Sigmoid colon (tissue), 7 donors: Measurements from ENCODE around the gene PRSS37. TPM values are rescaled to one million over a fixed set of nuclear protein-coding genes. Genes with fewer than 3 reads are reported as not detected.

Source experiments
- DNase-seq: peaks from one replicate; pipeline ENCODE4 v3.0.0-alpha.2; 2019
- H3K27ac ChIP-seq, 4 donors: fragments of 200-600 bp; sonication (generic); one replicate each; pipeline ENCODE4 v1.5.1; 2016 to 2019; ENCODE audit warnings: mild to moderate bottlenecking in 1 of 4
- H3K27me3 ChIP-seq, 3 donors: fragments of 200-600 bp; sonication (generic); one replicate each; pipeline ENCODE4 v1.5.1; 2019; ENCODE audit warnings: mild to moderate bottlenecking in 1 of 3
- H3K36me3 ChIP-seq, 4 donors: fragments of 200-600 bp; sonication (generic); one replicate each; pipeline ENCODE4 v1.5.1; 2016 to 2019
- H3K4me1 ChIP-seq, 4 donors: fragments of 200-600 bp; sonication (generic); one replicate each; pipeline ENCODE4 v1.5.1; 2017 to 2019
- H3K4me3 ChIP-seq, 4 donors: fragments of 200-600 bp; sonication (generic); one replicate each; pipeline ENCODE4 v1.5.1; 2017 to 2019; ENCODE audit warnings: mild to moderate bottlenecking in 2 of 4, moderate library complexity in 1 of 4
- H3K9me3 ChIP-seq, 4 donors: fragments of 200-600 bp in 3 of 4; sonication (generic) in 3 of 4; one replicate each; pipeline versions ENCODE4 v1.5.1 to v1.6.1; 2013 to 2019
- CTCF ChIP-seq, 4 experiments: fragments of 450-650 bp in 3 of 4; fragments of 200-600 bp in 1 of 4; IDR thresholded peaks; one replicate each; pipeline ENCODE4 v1.5.1; 2016 to 2019; ENCODE audit warnings: antibody characterized with exemption in 4 of 4, mild to moderate bottlenecking in 3 of 4, moderate library complexity in 2 of 4
- EP300 ChIP-seq, 4 donors: sonication (generic); formaldehyde crosslinking; IDR thresholded peaks; one replicate each; pipeline ENCODE4 v1.6.1; 2017; ENCODE audit warnings: antibody characterized with exemption in 4 of 4
- POLR2A ChIP-seq, 2 donors: fragments of 450-650 bp; IDR thresholded peaks; one replicate each; pipeline ENCODE4 v1.6.1; 2016; ENCODE audit warnings: antibody characterized with exemption in 2 of 2, mild to moderate bottlenecking in 2 of 2, moderate library complexity in 2 of 2
- POLR2AphosphoS5 ChIP-seq, 4 donors: sonication (generic); formaldehyde crosslinking; IDR thresholded peaks; one replicate each; pipeline ENCODE4 v1.6.1; 2017; ENCODE audit warnings: antibody characterized with exemption in 4 of 4
- WGBS, 2 donors: extraction: QIAGEN DNeasy Blood & Tissue Kit; methylation state at CpG; one replicate each; pipeline ENCODE4 v1.1.7; 2013; 5-methylcytosine and 5-hydroxymethylcytosine counted together
- intact Hi-C: fragments of 100-400 bp; cut with DNase I; formaldehyde crosslinking; loops from one replicate; pipeline ENCODE4 v1.15.1; 2023
- polyA plus RNA-seq, 3 donors: library from polyadenylated mRNA; stranded (reverse); fragments of 200-250 nt; gene quantifications; one replicate each; pipeline ENCODE4 v1.2.3, GENCODE V29; 2013
- total RNA-seq, 4 donors: library from RNA; depleted of rRNA; stranded (reverse); fragments of >200 nt; gene quantifications; one replicate each; pipeline ENCODE4 v1.1.0, GENCODE V29; 2016
- donor health status: healthy with polysubstance abuse.
- donor health status: Bipolar disorder and iron deficiency.
- donor health status: healthy.

PRSS37 gene, protein sequence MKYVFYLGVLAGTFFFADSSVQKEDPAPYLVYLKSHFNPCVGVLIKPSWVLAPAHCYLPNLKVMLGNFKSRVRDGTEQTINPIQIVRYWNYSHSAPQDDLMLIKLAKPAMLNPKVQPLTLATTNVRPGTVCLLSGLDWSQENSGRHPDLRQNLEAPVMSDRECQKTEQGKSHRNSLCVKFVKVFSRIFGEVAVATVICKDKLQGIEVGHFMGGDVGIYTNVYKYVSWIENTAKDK
- total RNA-seq, result not detected
- polyA plus RNA-seq, result not detected

DNA sequence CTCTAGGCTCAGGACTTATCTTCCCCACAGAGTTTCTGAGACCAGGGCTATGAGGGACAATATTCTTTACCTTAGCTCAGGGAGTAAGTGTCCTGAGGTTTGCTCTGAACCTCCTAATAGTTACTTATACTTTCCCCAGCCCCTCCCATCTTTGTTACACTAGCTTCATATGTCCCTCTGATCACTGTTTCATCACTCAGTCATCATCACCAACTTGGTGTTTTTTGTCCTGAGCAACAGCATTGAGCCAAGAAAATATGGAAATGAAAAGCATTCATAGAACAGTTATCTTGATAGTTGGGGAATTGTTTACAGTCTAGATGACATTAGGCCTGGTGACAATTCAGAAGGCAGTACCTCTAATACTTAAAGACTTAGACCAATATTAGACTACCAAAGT is at the start of gene PRSS37:
Gene PRSS37 (minus strand): TSS at position 101 of the 400 bp plus-strand sequence. CDS start 436 bp downstream, outside the sequence.
- Histone ChIP-seq H3K27me3 (no peaks in the 10 kb centered on the region), H3K36me3 (no peaks in the 10 kb centered on the region), H3K4me3 (no peak within 1 kb of the TSS), H3K9me3 (no peaks in the 10 kb centered on the region), H3K27ac (no peak within 1 kb of the TSS), H3K4me1 (no peaks in the 10 kb centered on the region)
- no peak for TF ChIP-seq POLR2A (IDR thresholded peaks at IDR 0.05)
- no peak for TF ChIP-seq EP300 (IDR thresholded peaks at IDR 0.05)
- TF ChIP-seq CTCF (IDR thresholded peaks at IDR 0.05), result no peak
- TF ChIP-seq POLR2AphosphoS5 (IDR thresholded peaks at IDR 0.05), result no peak
- DNase-seq, result no peak
- intact Hi-C loops, result no loop called here

- WGBS, 2 donors, result 89 to 92% methylated on average over 1 of the region's 1 CpG
- intact Hi-C loops, result no loop called here
- no peak overlapping the region for H3K4me3 ChIP-seq
- no peak for DNase-seq
- no peaks in the 10 kb centered on the region for H3K36me3 ChIP-seq
- peaks cover 0 to 2% (median 0%) of the 10 kb centered on the region in 4 donors for H3K9me3 ChIP-seq
- no peaks in the 10 kb centered on the region for H3K4me1 ChIP-seq
- no peak for TF ChIP-seq CTCF (IDR thresholded peaks at IDR 0.05)
- TF ChIP-seq EP300 (IDR thresholded peaks at IDR 0.05), result no peak
- no peak for TF ChIP-seq POLR2AphosphoS5 (IDR thresholded peaks at IDR 0.05)
- TF ChIP-seq POLR2A (IDR thresholded peaks at IDR 0.05), result no peak
- H3K27me3 ChIP-seq, result no peaks in the 10 kb centered on the region
- no peak overlapping the region for H3K27ac ChIP-seq
These were observed 48.0 kb upstream of the PRSS37 start for GRCh38 chr7:141889321-141889720.

DNA sequence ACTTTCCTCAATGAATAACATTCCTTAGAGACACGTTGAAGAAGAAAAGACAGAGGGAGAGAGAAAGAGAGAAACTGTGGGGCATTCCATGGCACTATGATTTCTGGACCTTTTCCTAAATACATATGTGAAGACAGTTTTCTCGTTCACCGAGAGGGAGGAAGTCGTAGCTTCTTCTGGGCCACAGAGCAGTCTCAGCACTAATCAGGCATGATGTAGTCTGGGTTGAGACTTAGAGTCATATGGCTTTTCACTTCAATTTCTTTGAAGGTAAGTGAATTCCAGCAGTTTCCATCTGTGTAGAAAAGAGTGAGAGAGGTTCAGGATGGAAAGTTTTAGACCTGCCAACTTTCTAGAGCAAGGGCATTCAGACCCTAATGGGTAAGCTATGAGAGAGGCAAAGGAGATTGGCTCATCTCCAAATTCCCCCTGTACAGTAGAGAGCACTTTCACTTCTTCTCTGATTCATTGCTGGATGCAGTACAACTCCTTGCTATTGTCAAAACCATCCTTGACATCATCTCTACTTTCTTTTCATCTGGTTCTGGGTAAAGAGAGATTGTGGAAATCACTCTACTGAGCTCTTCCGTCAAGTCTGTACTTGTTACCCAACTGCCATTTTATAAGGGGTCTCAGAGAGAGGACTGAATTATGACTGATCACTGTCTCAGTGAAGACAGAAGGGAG is 43.4 kb upstream of the PRSS37 start:
- H3K36me3 ChIP-seq, result no peaks in the 10 kb centered on the region
- no peak overlapping the region for H3K4me3 ChIP-seq
- H3K27ac ChIP-seq, result no peak overlapping the region
- peaks cover 0 to 2% (median 0%) of the 10 kb centered on the region in 4 donors for H3K9me3 ChIP-seq
- WGBS, 2 donors, result 76 to 81% methylated on average over 5 of the region's 5 CpGs
- H3K4me1 ChIP-seq, result no peaks in the 10 kb centered on the region
- no peaks in the 10 kb centered on the region for H3K27me3 ChIP-seq
- TF ChIP-seq POLR2A (IDR thresholded peaks at IDR 0.05), result no peak
- no peak for TF ChIP-seq POLR2AphosphoS5 (IDR thresholded peaks at IDR 0.05)
- no peak for TF ChIP-seq CTCF (IDR thresholded peaks at IDR 0.05)
- no peak for TF ChIP-seq EP300 (IDR thresholded peaks at IDR 0.05)
- intact Hi-C loops, result no loop called here
- no peak for DNase-seq

- Histone ChIP-seq H3K4me1 (no peaks in the 10 kb centered on the region), H3K36me3 (no peaks in the 10 kb centered on the region), H3K27me3 (no peaks in the 10 kb centered on the region), H3K4me3 (no peak overlapping the region), H3K27ac (no peak overlapping the region), H3K9me3 (no peaks in the 10 kb centered on the region)
- WGBS, 2 donors, result 70 to 71% methylated on average over 5 of the region's 5 CpGs
- intact Hi-C loops, result no loop called here
- DNase-seq, result no peak
- TF ChIP-seq EP300 (IDR thresholded peaks at IDR 0.05), result no peak
- no peak for TF ChIP-seq POLR2AphosphoS5 (IDR thresholded peaks at IDR 0.05)
- TF ChIP-seq CTCF (IDR thresholded peaks at IDR 0.05), result no peak
- no peak for TF ChIP-seq POLR2A (IDR thresholded peaks at IDR 0.05)
These were observed 39.7 kb upstream of the PRSS37 start for GRCh38 chr7:141880960-141881359.
